Activated B cell treated with CpG ODN at 0.5 μM for 24 hours (primary cell): ENCODE data around the gene ARHGEF38. TPM values are rescaled to one million over a fixed set of nuclear protein-coding genes. Genes with fewer than 3 reads are reported as not detected.

Experiments used
- ATAC-seq: fragments of 200-7000 bp; cut with Tn5 transposase; one replicate; pipeline ENCODE4 v1.10.0; 2021; ENCODE audit warnings: low read depth, mild to moderate bottlenecking, moderate library complexity
- CTCF ChIA-PET: fragments of 350-600 bp; sonication (Branson Sonifier 250); formaldehyde crosslinking; loops from one replicate; lab custom pipeline; 2021; ENCODE audit warnings: antibody characterized with exemption; lab: Charles Lee
- POLR2A ChIA-PET: fragments of 350-600 bp; sonication (Branson Sonifier 250); formaldehyde crosslinking; loops from one replicate; lab custom pipeline; 2021; ENCODE audit warnings: antibody characterized with exemption; lab: Charles Lee
- DNase-seq: peaks from one replicate; pipeline ENCODE4 v3.0.0; 2022
- H3K27ac Mint-ChIP-seq: one replicate; pipeline ENCODE4 v1.8.0; 2020; ENCODE audit warnings: mixed read lengths
- H3K27me3 Mint-ChIP-seq: one replicate; pipeline ENCODE4 v1.8.0; 2021; ENCODE audit warnings: mixed read lengths
- H3K36me3 Mint-ChIP-seq: one replicate; pipeline ENCODE4 v1.8.0; 2021; ENCODE audit warnings: low read depth, mixed read lengths
- H3K4me1 Mint-ChIP-seq: one replicate; pipeline ENCODE4 v1.8.0; 2021; ENCODE audit warnings: mixed read lengths
- H3K4me3 Mint-ChIP-seq: one replicate; pipeline ENCODE4 v1.8.0; 2020; ENCODE audit warnings: mild to moderate bottlenecking, mixed read lengths
- H3K9me3 Mint-ChIP-seq: one replicate; pipeline ENCODE4 v1.8.0; 2020; ENCODE audit warnings: mixed read lengths
- intact Hi-C: fragments of 100-400 bp; cut with micrococcal nuclease; formaldehyde crosslinking; loops from one replicate; pipeline ENCODE4 v1.15.1; 2024
- total RNA-seq: library from RNA; stranded (reverse); gene quantifications from 2 replicates; pipeline ENCODE4 v1.2.3, GENCODE V29; 2022
- TF ChIP-seq, protein P1 (sequence below): fragments of 200-600 bp; IDR thresholded peaks from one replicate; pipeline ENCODE4 v1.8.0; 2022; ENCODE audit warnings: antibody characterized with exemption, mild to moderate bottlenecking

ARHGEF38 gene
- total RNA-seq, 1 donor from 2014 or later: not detected

DNA sequence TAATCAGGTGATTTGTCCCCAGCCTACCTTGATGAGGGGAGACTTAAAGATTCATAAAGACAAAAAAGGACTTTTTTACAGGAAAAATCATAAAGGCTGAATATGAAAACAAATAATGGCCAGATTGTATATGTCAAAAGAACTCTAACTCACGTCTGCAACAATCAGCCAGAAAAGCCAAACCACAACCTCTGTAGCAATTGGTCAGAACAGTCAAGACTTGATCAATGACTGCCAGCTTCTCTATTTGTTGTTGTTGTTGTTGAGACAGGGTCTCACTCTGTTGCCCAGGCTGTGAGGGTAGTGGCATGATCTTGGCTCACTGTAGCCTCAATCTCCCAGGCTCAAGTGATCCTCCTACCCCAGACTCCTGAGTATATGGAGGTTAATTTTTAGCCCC lies 42.7 kb upstream of the ARHGEF38 start:
- H3K27ac Mint-ChIP-seq: no peak overlapping the region
- no peaks in the 10 kb centered on the region for H3K36me3 Mint-ChIP-seq
- H3K4me1 Mint-ChIP-seq: peaks cover 12% of the 10 kb centered on the region
- TF ChIP-seq, protein P1, sequence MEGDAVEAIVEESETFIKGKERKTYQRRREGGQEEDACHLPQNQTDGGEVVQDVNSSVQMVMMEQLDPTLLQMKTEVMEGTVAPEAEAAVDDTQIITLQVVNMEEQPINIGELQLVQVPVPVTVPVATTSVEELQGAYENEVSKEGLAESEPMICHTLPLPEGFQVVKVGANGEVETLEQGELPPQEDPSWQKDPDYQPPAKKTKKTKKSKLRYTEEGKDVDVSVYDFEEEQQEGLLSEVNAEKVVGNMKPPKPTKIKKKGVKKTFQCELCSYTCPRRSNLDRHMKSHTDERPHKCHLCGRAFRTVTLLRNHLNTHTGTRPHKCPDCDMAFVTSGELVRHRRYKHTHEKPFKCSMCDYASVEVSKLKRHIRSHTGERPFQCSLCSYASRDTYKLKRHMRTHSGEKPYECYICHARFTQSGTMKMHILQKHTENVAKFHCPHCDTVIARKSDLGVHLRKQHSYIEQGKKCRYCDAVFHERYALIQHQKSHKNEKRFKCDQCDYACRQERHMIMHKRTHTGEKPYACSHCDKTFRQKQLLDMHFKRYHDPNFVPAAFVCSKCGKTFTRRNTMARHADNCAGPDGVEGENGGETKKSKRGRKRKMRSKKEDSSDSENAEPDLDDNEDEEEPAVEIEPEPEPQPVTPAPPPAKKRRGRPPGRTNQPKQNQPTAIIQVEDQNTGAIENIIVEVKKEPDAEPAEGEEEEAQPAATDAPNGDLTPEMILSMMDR: no peak
- peaks cover 11% of the 10 kb centered on the region for H3K9me3 Mint-ChIP-seq
- intact Hi-C loops: loop anchor here (2.0 kb wide), 1 partner anchor 199 kb away; the partner anchor contains the start of genes GSTCD and INTS12
- DNase-seq (no peak), ATAC-seq (no peak)
- CTCF ChIA-PET: interaction anchor here (1.4 kb wide), 1 partner anchor 37 kb away, joined by 3 read pairs; no protein-coding TSS in a partner anchor
- no peak overlapping the region for H3K4me3 Mint-ChIP-seq
- H3K27me3 Mint-ChIP-seq: peaks cover 5% of the 10 kb centered on the region
- POLR2A ChIA-PET: no interaction called here

GRCh38 chr4:105510245-105510644 lies 42.2 kb upstream of the ARHGEF38 start:
- TF ChIP-seq, protein P1: no peak
- H3K4me1 Mint-ChIP-seq: peaks cover 12% of the 10 kb centered on the region
- intact Hi-C loops: no loop called here
- no peak for ATAC-seq
- H3K4me3 Mint-ChIP-seq: no peak overlapping the region
- CTCF ChIA-PET: interaction anchor here (0.7 to 1.4 kb wide), 2 partner anchors 37 to 208 kb away, joined by 3 read pairs; no protein-coding TSS in a partner anchor
- DNase-seq: no peak
- H3K27ac Mint-ChIP-seq: no peak overlapping the region
- POLR2A ChIA-PET: no interaction called here
- H3K27me3 Mint-ChIP-seq: peaks cover 5% of the 10 kb centered on the region
- H3K36me3 Mint-ChIP-seq: no peaks in the 10 kb centered on the region
- peaks cover 11% of the 10 kb centered on the region for H3K9me3 Mint-ChIP-seq

GRCh38 chr4:105520819-105521790 lies 31.3 kb upstream of the ARHGEF38 start:
- Mint-ChIP-seq H3K4me1 (no peaks in the 10 kb centered on the region), H3K9me3 (no peaks in the 10 kb centered on the region), H3K27ac (no peak overlapping the region), H3K4me3 (no peak overlapping the region), H3K27me3 (no peaks in the 10 kb centered on the region), H3K36me3 (no peaks in the 10 kb centered on the region)
- POLR2A ChIA-PET: interaction anchor here (0.6 kb wide), 1 partner anchor 193 kb away, joined by 3 read pairs; no protein-coding TSS in a partner anchor
- intact Hi-C loops: loop anchor here (1.0 to 2.0 kb wide), 2 partner anchors 194 to 380 kb away; no protein-coding TSS in a partner anchor
- CTCF ChIA-PET: interaction anchor here (0.7 to 2.5 kb wide), 5 partner anchors 11 to 197 kb away, joined by 3 to 29 read pairs (median 6); partner anchors contain the start of gene PPA2
- DNase-seq (no peak), ATAC-seq (no peak)
- TF ChIP-seq, protein P1: no peak

DNA sequence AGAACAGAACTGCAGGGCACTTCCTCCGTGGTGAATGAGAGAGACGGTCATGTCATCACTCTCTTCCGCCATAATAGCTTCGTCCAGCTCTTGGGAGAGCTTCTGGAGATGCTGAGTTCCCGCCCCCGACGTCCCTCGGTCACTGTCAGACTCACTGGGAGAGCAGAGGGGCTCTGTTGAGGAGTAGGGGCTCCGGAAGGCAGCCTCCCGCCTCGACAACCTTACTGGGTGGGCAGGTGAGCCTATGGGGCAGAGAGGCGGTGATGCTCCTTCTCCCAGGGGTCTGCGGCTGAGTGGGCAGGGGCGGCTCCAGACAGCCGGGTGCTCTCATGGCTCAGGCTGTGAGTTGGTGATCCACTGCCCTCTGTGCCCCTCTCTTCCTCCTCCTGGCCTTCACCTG lies 25.8 kb upstream of the ARHGEF38 start:
- TF ChIP-seq, protein P1: no peak
- no peak for DNase-seq
- Mint-ChIP-seq H3K27ac (no peak overlapping the region), H3K36me3 (no peaks in the 10 kb centered on the region), H3K4me3 (no peak overlapping the region), H3K27me3 (peaks cover 6% of the 10 kb centered on the region), H3K4me1 (no peaks in the 10 kb centered on the region), H3K9me3 (no peaks in the 10 kb centered on the region)
- POLR2A ChIA-PET: no interaction called here
- intact Hi-C loops: no loop called here
- no peak for ATAC-seq
- CTCF ChIA-PET: no interaction called here

- no peak for ATAC-seq
- intact Hi-C loops: no loop called here
Measured at GRCh38 chr4:105527081-105527480, 25.3 kb upstream of the ARHGEF38 start.

More at GRCh38 chr4:105527081-105527480, 25.3 kb upstream of the ARHGEF38 start:
- no peak for DNase-seq
- TF ChIP-seq, protein P1: no peak
- CTCF ChIA-PET: no interaction called here
- no peak overlapping the region for H3K4me3 Mint-ChIP-seq
- no peaks in the 10 kb centered on the region for H3K36me3 Mint-ChIP-seq
- H3K9me3 Mint-ChIP-seq: no peaks in the 10 kb centered on the region
- peaks cover 6% of the 10 kb centered on the region for H3K27me3 Mint-ChIP-seq
- POLR2A ChIA-PET: no interaction called here
- no peak overlapping the region for H3K27ac Mint-ChIP-seq
- no peaks in the 10 kb centered on the region for H3K4me1 Mint-ChIP-seq
